Ishikawa (cell line): ENCODE data around the gene KRT83.

Experiments used
- CREB1 ChIP-seq: IDR thresholded peaks from 2 replicates; pipeline ENCODE4 v1.6.1; 2012; ENCODE audit warnings: low read depth
- TF ChIP-seq, protein P1 (sequence below): IDR thresholded peaks from 2 replicates; pipeline ENCODE4 v1.6.1; 2012; ENCODE audit warnings: low read depth, mild to moderate bottlenecking

DNA sequence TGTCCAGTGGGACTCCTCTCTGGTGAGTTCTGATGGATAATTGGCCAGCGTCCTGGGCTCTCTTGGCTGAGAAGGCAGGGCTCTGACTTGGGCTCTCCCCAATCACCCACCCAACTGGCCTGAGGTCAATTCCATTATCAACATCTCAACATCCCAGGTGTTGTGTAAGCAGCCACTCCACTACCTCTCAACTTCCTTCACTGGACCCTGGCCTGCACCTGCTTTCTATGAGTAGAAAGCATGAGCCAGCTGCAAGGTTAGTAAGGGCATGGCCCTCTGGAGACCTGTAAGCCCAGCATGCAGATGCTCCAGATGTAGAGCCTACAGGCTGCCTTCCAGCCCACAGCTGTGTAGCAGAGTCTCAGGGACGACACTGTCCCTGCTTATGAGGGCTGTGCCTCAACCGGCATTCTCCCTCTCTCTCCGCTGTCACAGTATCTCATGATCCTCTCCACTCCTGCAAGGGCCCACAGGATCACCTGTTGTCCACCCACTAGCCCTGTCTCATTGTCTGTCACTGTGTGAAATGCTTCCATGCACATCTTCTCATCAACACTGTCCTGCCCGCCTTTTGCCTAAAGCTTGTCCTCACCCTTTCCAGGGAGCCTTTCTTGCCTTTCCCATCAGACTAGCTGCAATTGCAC is 24.5 kb downstream of the KRT83 start:
- TF ChIP-seq, protein P1, sequence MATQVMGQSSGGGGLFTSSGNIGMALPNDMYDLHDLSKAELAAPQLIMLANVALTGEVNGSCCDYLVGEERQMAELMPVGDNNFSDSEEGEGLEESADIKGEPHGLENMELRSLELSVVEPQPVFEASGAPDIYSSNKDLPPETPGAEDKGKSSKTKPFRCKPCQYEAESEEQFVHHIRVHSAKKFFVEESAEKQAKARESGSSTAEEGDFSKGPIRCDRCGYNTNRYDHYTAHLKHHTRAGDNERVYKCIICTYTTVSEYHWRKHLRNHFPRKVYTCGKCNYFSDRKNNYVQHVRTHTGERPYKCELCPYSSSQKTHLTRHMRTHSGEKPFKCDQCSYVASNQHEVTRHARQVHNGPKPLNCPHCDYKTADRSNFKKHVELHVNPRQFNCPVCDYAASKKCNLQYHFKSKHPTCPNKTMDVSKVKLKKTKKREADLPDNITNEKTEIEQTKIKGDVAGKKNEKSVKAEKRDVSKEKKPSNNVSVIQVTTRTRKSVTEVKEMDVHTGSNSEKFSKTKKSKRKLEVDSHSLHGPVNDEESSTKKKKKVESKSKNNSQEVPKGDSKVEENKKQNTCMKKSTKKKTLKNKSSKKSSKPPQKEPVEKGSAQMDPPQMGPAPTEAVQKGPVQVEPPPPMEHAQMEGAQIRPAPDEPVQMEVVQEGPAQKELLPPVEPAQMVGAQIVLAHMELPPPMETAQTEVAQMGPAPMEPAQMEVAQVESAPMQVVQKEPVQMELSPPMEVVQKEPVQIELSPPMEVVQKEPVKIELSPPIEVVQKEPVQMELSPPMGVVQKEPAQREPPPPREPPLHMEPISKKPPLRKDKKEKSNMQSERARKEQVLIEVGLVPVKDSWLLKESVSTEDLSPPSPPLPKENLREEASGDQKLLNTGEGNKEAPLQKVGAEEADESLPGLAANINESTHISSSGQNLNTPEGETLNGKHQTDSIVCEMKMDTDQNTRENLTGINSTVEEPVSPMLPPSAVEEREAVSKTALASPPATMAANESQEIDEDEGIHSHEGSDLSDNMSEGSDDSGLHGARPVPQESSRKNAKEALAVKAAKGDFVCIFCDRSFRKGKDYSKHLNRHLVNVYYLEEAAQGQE, result no peak
- TF ChIP-seq CREB1, result no peak
